Measurements from ENCODE around the gene CLTC.

DNA sequence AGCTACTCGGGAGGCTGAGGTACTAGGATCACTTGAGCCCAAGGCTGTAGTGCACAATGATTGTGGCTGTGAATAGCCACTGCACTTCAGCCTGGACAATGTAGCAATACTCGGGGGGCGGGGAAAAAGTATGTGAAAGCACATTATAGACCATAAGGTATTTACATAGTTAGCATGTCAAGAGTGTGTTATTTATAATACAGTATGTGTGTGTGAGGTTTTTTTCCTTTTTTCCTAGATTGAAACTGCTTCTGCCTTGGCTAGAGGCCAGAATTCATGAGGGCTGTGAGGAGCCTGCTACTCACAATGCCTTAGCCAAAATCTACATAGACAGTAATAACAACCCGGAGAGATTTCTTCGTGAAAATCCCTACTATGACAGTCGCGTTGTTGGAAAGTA, 57.0 kb downstream of the CLTC start:
- TF ChIP-seq SIN3A (IDR thresholded peaks at IDR 0.05; ENCODE audit: borderline replicate concordance, insufficient read depth, low read length) = no peak
- no peak for TF ChIP-seq POLR2AphosphoS5 (IDR thresholded peaks at IDR 0.05; ENCODE audit: low read depth, low read length)
- TF ChIP-seq, protein P1, sequence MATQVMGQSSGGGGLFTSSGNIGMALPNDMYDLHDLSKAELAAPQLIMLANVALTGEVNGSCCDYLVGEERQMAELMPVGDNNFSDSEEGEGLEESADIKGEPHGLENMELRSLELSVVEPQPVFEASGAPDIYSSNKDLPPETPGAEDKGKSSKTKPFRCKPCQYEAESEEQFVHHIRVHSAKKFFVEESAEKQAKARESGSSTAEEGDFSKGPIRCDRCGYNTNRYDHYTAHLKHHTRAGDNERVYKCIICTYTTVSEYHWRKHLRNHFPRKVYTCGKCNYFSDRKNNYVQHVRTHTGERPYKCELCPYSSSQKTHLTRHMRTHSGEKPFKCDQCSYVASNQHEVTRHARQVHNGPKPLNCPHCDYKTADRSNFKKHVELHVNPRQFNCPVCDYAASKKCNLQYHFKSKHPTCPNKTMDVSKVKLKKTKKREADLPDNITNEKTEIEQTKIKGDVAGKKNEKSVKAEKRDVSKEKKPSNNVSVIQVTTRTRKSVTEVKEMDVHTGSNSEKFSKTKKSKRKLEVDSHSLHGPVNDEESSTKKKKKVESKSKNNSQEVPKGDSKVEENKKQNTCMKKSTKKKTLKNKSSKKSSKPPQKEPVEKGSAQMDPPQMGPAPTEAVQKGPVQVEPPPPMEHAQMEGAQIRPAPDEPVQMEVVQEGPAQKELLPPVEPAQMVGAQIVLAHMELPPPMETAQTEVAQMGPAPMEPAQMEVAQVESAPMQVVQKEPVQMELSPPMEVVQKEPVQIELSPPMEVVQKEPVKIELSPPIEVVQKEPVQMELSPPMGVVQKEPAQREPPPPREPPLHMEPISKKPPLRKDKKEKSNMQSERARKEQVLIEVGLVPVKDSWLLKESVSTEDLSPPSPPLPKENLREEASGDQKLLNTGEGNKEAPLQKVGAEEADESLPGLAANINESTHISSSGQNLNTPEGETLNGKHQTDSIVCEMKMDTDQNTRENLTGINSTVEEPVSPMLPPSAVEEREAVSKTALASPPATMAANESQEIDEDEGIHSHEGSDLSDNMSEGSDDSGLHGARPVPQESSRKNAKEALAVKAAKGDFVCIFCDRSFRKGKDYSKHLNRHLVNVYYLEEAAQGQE (IDR thresholded peaks at IDR 0.05; ENCODE audit: insufficient read depth in 1 of 2, low read depth in 2 of 2, low read length in 2 of 2) = no peak
- no peak for TF ChIP-seq TAF1 (IDR thresholded peaks at IDR 0.05; ENCODE audit: borderline replicate concordance, insufficient read depth, low read length)
